GM12865 (cell line): ENCODE results near the gene WDR45B.

Experiments used
- DNase-seq: peaks from one replicate; pipeline ENCODE4 v3.0.0; 2010; ENCODE audit warnings: low read depth
- H3K4me3 ChIP-seq: 2 replicates; pipeline ENCODE4 v1.5.1; 2011; ENCODE audit warnings: mild to moderate bottlenecking, low read depth, low read length, control low read depth
- CTCF ChIP-seq: IDR thresholded peaks from 2 replicates; pipeline ENCODE4 v1.5.1; 2011; ENCODE audit warnings: low read length, control low read depth, low read depth, inconsistent platforms; ENCODE audit not compliant: insufficient read depth; ENCODE audit errors: missing control alignments

The WDR45B gene

GRCh38 chr17:82596296-82596695, 51.9 kb downstream of the WDR45B start:
- no peak for DNase-seq
- TF ChIP-seq CTCF: no peak

GRCh38 chr17:82595893-82596292, 52.4 kb downstream of the WDR45B start:
- no peak for DNase-seq
- H3K4me3 ChIP-seq: no peak overlapping the region
- no peak for TF ChIP-seq CTCF

More at GRCh38 chr17:82596296-82596695, 51.9 kb downstream of the WDR45B start:
- no peak overlapping the region for H3K4me3 ChIP-seq

- TF ChIP-seq CTCF: no peak
Measured at GRCh38 chr17:82594571-82594970, 53.7 kb downstream of the WDR45B start.

GRCh38 chr17:82593590-82594087, 54.6 kb downstream of the WDR45B start:
- TF ChIP-seq CTCF: no peak
- no peak for DNase-seq
- peak overlapping the region; percentile 36 for H3K4me3 ChIP-seq

More at GRCh38 chr17:82594571-82594970, 53.7 kb downstream of the WDR45B start:
- no peak for DNase-seq
- no peak overlapping the region for H3K4me3 ChIP-seq

- peak; percentile 62 for DNase-seq
- H3K4me3 ChIP-seq: peak overlapping the region; percentile 36
- TF ChIP-seq CTCF: no peak
Measured at GRCh38 chr17:82592767-82593589, 55.3 kb downstream of the WDR45B start.

- H3K4me3 ChIP-seq: no peak overlapping the region
- DNase-seq: no peak
- TF ChIP-seq CTCF: no peak
Measured at GRCh38 chr17:82592289-82592766, 55.9 kb downstream of the WDR45B start.
